Spinal cord (tissue), 10 donors: Measurements from ENCODE around the gene IMP4. TPM values are rescaled to one million over a fixed set of nuclear protein-coding genes. Genes with fewer than 3 reads are reported as not detected.

ENCODE experiments used
- DNase-seq, 6 donors: peaks; one replicate each; pipeline versions ENCODE4 v3.0.0 to v3.0.0-alpha.2; 2013 to 2015; ENCODE audit warnings: low spot score in 6 of 6, low read depth in 4 of 6
- H3K27ac ChIP-seq: one replicate; pipeline ENCODE4 v1.5.1; 2013; ENCODE audit warnings: low read depth, low read length, control low read depth
- H3K27me3 ChIP-seq: one replicate; pipeline ENCODE4 v1.6.1; 2013; ENCODE audit warnings: low read length; ENCODE audit not compliant: control insufficient read depth, insufficient read depth
- H3K36me3 ChIP-seq: one replicate; pipeline ENCODE4 v1.6.1; 2013; ENCODE audit warnings: low read length; ENCODE audit not compliant: control insufficient read depth, insufficient read depth
- H3K4me1 ChIP-seq: one replicate; pipeline ENCODE4 v1.6.1; 2013; ENCODE audit warnings: low read length; ENCODE audit not compliant: control insufficient read depth, insufficient read depth
- H3K4me3 ChIP-seq: one replicate; pipeline ENCODE4 v1.5.1; 2013; ENCODE audit warnings: low read depth, low read length, control low read depth
- H3K9me3 ChIP-seq: one replicate; pipeline ENCODE4 v1.6.1; 2013; ENCODE audit warnings: low read length; ENCODE audit not compliant: control insufficient read depth, insufficient read depth
- WGBS: methylation state at CpG from one replicate; pipeline ENCODE4 v1.1.5; 2013; ENCODE audit warnings: missing lambda C conversion rate; ENCODE audit not compliant: insufficient coverage; 5-methylcytosine and 5-hydroxymethylcytosine counted together
- polyA plus RNA-seq, 2 donors: library from polyadenylated mRNA; unstranded; fragments of 120-200 nt; gene quantifications; one replicate each; pipeline ENCODE4 v1.2.1, GENCODE V29; 2013; ENCODE audit not compliant: insufficient read length in 2 of 2
- small RNA-seq: library from RNA; depleted of rRNA; stranded (forward); fragments of <200 nt; gene quantifications from one replicate; pipeline ENCODE3, GENCODE V24; 2014; ENCODE audit warnings: low replicate concordance
- total RNA-seq, 2 donors: library from RNA; depleted of rRNA in 1 of 2; stranded (reverse); fragments of 120-200 nt in 1 of 2; fragments of >200 nt in 1 of 2; gene quantifications; one replicate each; pipeline versions ENCODE4 v1.2.3 to v1.2.4, GENCODE V29; 2013 to 2014
- donor health status: healthy.

The IMP4 gene
- total and polyA plus RNA-seq, 4 donors, result 46.7 to 55.1 (median 54.1) TPM

DNA sequence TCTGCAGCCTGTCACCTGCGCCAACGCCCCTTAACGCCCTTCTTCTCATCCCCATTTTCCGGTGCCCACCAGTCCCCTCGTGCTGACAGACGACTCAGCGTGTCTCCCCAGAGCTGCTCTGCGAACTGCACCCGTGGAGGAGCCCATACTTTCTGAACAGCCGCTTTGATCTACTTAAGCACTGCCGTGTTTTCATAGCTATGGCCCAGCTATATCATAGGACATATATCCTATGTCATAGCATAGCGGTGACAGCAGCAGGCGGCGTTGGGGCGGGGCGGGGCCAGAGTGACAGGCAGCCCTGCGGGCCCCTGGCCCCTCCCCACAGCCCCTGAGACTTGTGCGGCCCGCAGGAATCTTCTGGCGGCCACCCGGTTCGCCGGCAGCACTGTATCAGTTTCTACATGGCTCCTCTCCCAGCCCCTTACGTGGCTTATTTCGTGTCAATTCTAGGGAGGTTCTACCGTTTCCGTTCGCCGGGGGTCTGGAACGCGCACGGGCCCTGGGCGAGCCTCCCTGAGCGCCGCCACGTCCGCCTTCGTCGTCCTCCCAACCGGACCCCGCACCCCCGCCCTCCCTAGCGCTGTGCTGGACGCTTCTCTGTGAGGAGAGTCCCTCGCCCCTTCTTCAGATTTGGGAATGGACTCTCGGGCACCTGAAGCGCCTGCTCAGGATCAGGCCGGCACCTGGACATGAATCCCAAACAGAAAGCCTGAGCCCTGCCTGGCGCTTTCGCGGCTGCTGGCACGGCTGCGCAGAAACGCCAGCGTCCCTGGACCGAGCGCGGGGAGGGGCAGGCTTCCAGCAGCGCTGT is 48.6 kb downstream of the IMP4 start:
- Histone ChIP-seq H3K4me1 (peaks cover 27% of the 10 kb centered on the region), H3K9me3 (no peaks in the 10 kb centered on the region), H3K4me3 (peak overlapping the region; percentile 64), H3K27me3 (no peaks in the 10 kb centered on the region), H3K36me3 (no peaks in the 10 kb centered on the region), H3K27ac (peak overlapping the region; percentile 75)
- WGBS, result 1% methylated on average over 56 of the region's 59 CpGs
- peak; percentile 64 to 95 (median 78) for DNase-seq

DNA sequence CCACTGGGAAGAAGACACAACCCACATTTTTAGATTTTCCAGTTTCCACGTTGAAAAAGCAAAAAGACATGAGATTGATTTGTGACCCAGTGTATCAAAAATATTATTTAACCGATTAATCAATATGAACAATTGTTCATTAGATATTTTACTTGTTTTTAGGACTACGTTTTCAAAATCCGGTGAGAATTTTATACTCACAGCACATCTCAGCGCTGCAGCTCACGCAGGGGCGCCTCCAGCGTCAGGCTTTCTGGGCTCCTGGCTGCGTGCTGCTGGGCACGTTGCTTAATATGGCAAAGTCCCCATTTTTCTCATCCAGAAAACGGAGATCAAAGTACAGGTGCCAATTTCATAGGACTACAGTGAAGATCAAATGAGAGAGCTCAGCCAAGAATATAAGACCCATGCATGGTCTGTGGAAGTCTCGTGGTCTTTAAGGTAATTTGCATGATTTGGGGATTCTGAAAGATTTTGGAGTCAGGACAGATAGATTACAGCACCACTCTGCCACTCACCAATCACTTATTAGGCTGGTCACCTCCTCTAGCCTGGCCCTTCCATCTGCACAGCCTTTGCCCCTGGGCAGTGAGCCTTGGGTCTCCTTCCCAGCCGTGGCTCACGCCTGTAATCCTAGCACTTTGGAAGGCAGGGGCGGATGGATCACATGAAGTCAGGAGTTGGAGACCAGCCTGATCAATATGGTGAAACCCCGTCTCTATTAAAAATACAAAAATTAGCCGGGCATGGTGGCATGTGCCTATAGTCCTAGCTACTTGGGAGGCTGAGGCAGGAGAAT is 49.4 kb downstream of the IMP4 start:
- H3K27ac ChIP-seq, result peak overlapping the region; percentile 75
- H3K36me3 ChIP-seq, result no peaks in the 10 kb centered on the region
- WGBS, result 19% methylated on average over 9 of the region's 17 CpGs

DNA sequence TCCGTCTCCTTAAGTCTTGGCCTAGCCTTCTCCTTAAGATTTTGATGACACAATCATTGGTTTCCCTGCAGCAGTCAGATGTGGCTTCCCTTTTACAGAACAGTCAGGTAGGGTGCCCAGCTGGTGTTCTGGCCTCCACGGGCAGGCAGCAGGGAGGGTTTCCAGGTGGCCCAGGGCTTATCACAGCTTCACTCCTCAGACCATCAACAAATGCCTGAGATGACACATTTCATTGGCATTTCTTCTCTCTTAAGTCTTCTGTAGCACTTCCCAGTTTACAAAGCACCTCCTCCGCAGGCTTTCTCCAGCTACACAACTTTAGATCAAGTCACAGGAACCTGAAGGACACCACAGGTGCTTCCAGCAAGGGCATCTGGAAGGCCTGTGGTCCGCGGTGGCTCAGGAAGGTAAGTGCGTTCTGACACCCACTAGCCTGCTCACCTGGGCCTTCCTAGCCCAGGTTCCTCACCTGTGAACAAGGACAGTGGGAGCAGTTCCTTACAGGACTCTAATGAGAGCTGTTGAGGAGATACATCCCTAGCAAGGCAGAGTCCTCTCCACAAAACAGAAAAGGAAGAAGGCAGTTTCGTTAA is 50.7 kb downstream of the IMP4 start:
- DNase-seq, result peak in 1 of 6 donors; percentile 0
- Histone ChIP-seq H3K36me3 (no peaks in the 10 kb centered on the region), H3K9me3 (no peaks in the 10 kb centered on the region), H3K4me1 (peaks cover 19% of the 10 kb centered on the region), H3K27me3 (no peaks in the 10 kb centered on the region), H3K4me3 (no peak overlapping the region), H3K27ac (no peak overlapping the region)
- WGBS, result 94% methylated on average over 7 of the region's 7 CpGs

More for the DNA sequence above, 49.4 kb downstream of the IMP4 start:
- DNase-seq, result peak in 4 of 6 donors; percentile 35 to 88 (median 68)
- no peaks in the 10 kb centered on the region for H3K9me3 ChIP-seq
- H3K4me3 ChIP-seq, result peak overlapping the region; percentile 64
- no peaks in the 10 kb centered on the region for H3K27me3 ChIP-seq
- H3K4me1 ChIP-seq, result peaks cover 24% of the 10 kb centered on the region

Small RNAs within 50 kb of the gene (small RNA-seq; reads per million reads assigned to genes)
- gene AC132479.1, result not detected

Other genes starting within 250 kb of the IMP4 start
- gene POTEF, start 213.7 kb upstream of the IMP4 start, total RNA-seq, result under 1 TPM; 0.10 to 0.17 TPM
- gene POTEF, start 213.7 kb upstream of the IMP4 start, polyA plus RNA-seq, result under 1 TPM; 0.38 to 0.55 TPM
- 10 to 100 TPM in 1 of 2 donors, 1 to 10 TPM in 1; 6.4 to 17.6 TPM for gene CCDC74B, start 197.8 kb upstream of the IMP4 start, total RNA-seq
- gene CCDC74B, start 197.8 kb upstream of the IMP4 start, polyA plus RNA-seq, result 10 to 100 TPM; 20.2 to 23.8 TPM
- gene SMPD4, start 161.3 kb upstream of the IMP4 start, total RNA-seq, result 10 to 100 TPM; 14.4 to 23.8 TPM
- 10 to 100 TPM; 56.0 to 60.6 TPM for gene SMPD4, start 161.3 kb upstream of the IMP4 start, polyA plus RNA-seq
- gene MZT2B, start 160.6 kb upstream of the IMP4 start, total RNA-seq, result 100 to 1,000 TPM in 1 of 2 donors, 10 to 100 TPM in 1; 58.7 to 256 TPM
- 100 to 1,000 TPM; 240 to 252 TPM for gene MZT2B, start 160.6 kb upstream of the IMP4 start, polyA plus RNA-seq
- under 1 TPM in 1 of 2 donors, not detected in 1; 0.11 TPM for gene TUBA3E, start 144.5 kb upstream of the IMP4 start, total RNA-seq
- not detected for gene TUBA3E, start 144.5 kb upstream of the IMP4 start, polyA plus RNA-seq
- gene PTPN18, start 13.2 kb downstream of the IMP4 start, total RNA-seq, result 10 to 100 TPM; 18.2 to 21.7 TPM
- 10 to 100 TPM; 30.0 to 37.6 TPM for gene PTPN18, start 13.2 kb downstream of the IMP4 start, polyA plus RNA-seq
- under 1 TPM; 0.59 to 0.72 TPM for gene POTEI, start 166.4 kb downstream of the IMP4 start, total RNA-seq
- gene POTEI, start 166.4 kb downstream of the IMP4 start, polyA plus RNA-seq, result 1 to 10 TPM in 1 of 2 donors, under 1 TPM in 1; 0.95 to 1.1 TPM
- gene CFC1B, start 178.3 kb downstream of the IMP4 start, total RNA-seq, result under 1 TPM; 0.44 to 0.50 TPM
- under 1 TPM in 1 of 2 donors, not detected in 1; 0.63 TPM for gene CFC1B, start 178.3 kb downstream of the IMP4 start, polyA plus RNA-seq